GM12873 (cell line): ENCODE results near the gene URI1.

Source experiments
- TF ChIP-seq, protein P1 (sequence below): IDR thresholded peaks from 2 replicates; pipeline ENCODE4 v1.5.1; 2012; ENCODE audit warnings: low read depth, mild to moderate bottlenecking, moderate library complexity, low read length, control low read depth; ENCODE audit not compliant: insufficient read depth; ENCODE audit errors: missing control alignments

The URI1 gene

GRCh38 chr19:29952646-29953045 is 10.6 kb downstream of the URI1 start:
- TF ChIP-seq, protein P1, sequence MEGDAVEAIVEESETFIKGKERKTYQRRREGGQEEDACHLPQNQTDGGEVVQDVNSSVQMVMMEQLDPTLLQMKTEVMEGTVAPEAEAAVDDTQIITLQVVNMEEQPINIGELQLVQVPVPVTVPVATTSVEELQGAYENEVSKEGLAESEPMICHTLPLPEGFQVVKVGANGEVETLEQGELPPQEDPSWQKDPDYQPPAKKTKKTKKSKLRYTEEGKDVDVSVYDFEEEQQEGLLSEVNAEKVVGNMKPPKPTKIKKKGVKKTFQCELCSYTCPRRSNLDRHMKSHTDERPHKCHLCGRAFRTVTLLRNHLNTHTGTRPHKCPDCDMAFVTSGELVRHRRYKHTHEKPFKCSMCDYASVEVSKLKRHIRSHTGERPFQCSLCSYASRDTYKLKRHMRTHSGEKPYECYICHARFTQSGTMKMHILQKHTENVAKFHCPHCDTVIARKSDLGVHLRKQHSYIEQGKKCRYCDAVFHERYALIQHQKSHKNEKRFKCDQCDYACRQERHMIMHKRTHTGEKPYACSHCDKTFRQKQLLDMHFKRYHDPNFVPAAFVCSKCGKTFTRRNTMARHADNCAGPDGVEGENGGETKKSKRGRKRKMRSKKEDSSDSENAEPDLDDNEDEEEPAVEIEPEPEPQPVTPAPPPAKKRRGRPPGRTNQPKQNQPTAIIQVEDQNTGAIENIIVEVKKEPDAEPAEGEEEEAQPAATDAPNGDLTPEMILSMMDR, result no peak

- TF ChIP-seq, protein P1, result no peak
These were observed 11.6 kb downstream of the URI1 start for GRCh38 chr19:29953352-29954247.

DNA sequence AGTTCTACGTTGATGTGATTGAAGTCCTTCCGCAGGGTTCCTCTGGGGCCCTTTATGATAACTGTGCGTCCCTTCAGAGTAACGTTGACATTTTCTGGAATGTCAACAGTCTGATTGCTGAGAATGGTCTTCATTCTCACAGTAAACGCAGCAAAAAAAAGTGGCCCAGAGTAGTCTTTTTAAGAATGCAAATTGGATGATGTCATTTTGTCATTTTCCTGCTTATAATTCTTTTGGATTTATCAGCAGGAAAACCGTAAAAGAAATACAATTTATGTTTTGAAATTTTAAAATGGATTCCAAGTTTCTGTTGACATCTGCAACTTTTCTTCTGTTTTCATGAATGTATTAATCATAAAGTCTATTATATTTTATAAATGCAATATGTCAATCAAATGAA is 14.8 kb downstream of the URI1 start:
- TF ChIP-seq, protein P1, result no peak

- TF ChIP-seq, protein P1, result no peak
These were observed 19.3 kb downstream of the URI1 start for GRCh38 chr19:29961311-29961710.

GRCh38 chr19:29962793-29963192 is 20.8 kb downstream of the URI1 start:
- TF ChIP-seq, protein P1, result no peak

- TF ChIP-seq, protein P1, result no peak
These were observed 21.5 kb downstream of the URI1 start for GRCh38 chr19:29963576-29963975.

DNA sequence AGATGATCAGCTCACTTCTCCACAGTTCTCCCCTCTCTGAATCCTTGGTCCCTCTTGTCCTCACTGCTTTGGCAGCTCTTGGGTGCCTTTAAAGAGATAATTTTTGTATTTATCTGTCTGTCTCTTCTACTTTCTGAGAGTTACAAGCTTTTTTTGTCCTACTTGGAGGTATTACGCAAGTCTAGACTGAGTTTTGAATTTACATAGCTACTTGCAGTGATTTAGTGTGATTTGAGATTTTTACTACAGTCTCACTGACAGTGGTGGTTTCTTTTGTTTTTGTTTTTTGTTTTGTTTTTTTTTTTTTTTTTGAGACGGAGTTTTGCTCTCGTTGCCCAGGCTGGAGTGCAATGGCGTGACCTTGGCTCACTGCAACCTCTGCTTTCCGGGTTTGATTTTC is 22.1 kb downstream of the URI1 start:
- TF ChIP-seq, protein P1, result no peak
